ENCODE measurements around the gene TFR2.

TFR2 gene

GRCh38 chr7:100583132-100584053, 58.0 kb downstream of the TFR2 start:
- TF ChIP-seq, protein P1, sequence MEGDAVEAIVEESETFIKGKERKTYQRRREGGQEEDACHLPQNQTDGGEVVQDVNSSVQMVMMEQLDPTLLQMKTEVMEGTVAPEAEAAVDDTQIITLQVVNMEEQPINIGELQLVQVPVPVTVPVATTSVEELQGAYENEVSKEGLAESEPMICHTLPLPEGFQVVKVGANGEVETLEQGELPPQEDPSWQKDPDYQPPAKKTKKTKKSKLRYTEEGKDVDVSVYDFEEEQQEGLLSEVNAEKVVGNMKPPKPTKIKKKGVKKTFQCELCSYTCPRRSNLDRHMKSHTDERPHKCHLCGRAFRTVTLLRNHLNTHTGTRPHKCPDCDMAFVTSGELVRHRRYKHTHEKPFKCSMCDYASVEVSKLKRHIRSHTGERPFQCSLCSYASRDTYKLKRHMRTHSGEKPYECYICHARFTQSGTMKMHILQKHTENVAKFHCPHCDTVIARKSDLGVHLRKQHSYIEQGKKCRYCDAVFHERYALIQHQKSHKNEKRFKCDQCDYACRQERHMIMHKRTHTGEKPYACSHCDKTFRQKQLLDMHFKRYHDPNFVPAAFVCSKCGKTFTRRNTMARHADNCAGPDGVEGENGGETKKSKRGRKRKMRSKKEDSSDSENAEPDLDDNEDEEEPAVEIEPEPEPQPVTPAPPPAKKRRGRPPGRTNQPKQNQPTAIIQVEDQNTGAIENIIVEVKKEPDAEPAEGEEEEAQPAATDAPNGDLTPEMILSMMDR (IDR thresholded peaks at IDR 0.05; ENCODE audit: borderline replicate concordance, insufficient read depth, low read depth, low read length) = no peak
- H3K4me3 ChIP-seq (ENCODE audit: low read depth, low read length) = peak overlapping the region; percentile 94

DNA sequence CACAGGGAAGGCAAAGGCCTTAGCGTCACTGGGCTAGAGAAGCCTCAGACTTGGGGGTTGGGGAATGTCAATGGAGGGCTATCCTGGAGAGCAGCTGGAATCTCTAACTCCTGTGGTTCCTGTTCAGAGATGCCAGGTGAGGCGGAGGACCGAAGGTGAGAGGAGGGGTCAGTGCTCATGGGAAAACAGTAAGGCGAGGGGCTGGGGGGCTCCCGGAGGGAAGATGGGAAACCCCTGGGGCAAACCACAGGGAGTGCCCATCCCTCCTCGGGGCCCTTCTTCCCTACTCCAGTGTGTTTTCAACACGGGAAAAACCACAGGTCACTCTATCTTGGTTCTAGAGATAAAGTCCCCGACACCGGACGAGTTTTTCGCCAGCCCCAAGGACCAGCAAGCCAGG, 58.7 kb downstream of the TFR2 start:
- no peak overlapping the region for H3K4me3 ChIP-seq (ENCODE audit: low read depth, low read length)
- TF ChIP-seq, protein P1 (IDR thresholded peaks at IDR 0.05; ENCODE audit: borderline replicate concordance, insufficient read depth, low read depth, low read length) = no peak

- H3K4me3 ChIP-seq (ENCODE audit: low read depth, low read length) = no peak overlapping the region
- TF ChIP-seq, protein P1 (IDR thresholded peaks at IDR 0.05; ENCODE audit: borderline replicate concordance, insufficient read depth, low read depth, low read length) = no peak
Measured at GRCh38 chr7:100582041-100582579, 59.2 kb downstream of the TFR2 start.

GRCh38 chr7:100580466-100581283, 60.7 kb downstream of the TFR2 start:
- no peak overlapping the region for H3K4me3 ChIP-seq (ENCODE audit: low read depth, low read length)
- TF ChIP-seq, protein P1 (IDR thresholded peaks at IDR 0.05; ENCODE audit: borderline replicate concordance, insufficient read depth, low read depth, low read length) = no peak

DNA sequence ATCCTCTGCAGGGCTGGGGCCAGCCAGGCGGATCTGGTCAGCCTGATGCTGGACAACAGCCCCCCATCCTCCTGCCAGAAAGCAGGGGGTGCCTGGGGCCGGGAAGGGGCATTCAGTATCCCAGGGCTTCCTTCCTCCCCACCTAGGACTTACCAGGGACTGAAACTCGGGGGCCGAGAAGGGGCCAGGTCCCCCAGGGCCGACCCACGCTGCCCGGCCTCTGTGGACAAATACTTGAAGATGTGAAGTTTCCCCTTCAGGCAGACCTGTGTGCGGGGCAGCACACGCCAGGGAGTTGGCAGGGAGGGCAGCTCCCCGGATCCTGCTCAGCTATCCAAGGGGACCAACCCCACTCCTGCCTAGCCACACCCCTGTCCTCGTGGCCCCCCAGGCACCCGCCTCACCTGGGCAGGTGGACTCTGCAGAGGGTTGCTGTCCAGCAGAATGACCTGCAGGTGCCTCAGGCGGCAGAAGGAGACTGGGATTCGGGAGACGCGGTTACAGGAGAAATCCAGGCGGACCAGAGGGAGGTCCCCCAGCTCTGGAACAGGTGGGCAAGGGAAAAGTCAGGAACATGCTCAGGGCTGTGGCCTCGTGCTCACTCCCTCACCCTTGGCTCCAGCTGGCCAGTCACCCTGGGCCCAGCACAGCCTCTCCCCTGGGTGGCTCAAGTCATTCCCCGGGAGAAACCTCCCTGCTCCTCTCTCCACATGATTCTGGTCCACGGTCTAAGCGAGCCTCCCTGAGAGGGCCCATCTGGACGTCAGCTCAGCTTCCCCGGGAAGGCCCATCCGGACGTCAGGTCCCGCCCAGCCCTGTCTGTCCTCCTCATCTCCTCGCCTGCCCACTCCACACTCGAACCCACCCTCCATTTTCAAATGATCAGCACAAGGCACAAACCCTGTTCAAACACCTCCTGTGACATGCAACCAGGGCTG, 62.8 kb downstream of the TFR2 start:
- H3K4me3 ChIP-seq (ENCODE audit: low read depth, low read length) = no peak overlapping the region
- TF ChIP-seq, protein P1 (IDR thresholded peaks at IDR 0.05; ENCODE audit: borderline replicate concordance, insufficient read depth, low read depth, low read length) = no peak

DNA sequence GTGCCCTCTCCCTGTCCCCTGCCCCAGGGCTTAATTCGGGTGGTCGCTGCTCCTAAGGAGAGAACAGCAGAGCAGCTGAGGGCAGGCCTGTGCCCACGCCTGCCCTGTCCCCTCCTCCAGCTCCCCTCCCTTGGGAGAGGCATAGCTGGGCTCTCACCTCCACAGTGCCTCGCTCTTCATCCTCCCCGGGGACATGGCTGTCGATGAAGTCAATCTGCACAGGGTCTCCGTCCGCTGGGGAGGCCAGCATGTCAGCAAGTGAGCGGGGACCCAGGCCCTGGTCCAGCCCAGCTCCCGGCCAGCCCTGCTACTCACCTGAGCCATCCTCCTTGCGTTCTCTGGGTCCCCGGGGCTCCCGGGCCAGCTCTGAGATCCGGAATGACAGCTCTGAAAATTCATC, 63.8 kb downstream of the TFR2 start:
- H3K4me3 ChIP-seq (ENCODE audit: low read depth, low read length) = no peak overlapping the region
- TF ChIP-seq, protein P1 (IDR thresholded peaks at IDR 0.05; ENCODE audit: borderline replicate concordance, insufficient read depth, low read depth, low read length) = no peak
